ENCODE data around the gene GGPS1.

DNA sequence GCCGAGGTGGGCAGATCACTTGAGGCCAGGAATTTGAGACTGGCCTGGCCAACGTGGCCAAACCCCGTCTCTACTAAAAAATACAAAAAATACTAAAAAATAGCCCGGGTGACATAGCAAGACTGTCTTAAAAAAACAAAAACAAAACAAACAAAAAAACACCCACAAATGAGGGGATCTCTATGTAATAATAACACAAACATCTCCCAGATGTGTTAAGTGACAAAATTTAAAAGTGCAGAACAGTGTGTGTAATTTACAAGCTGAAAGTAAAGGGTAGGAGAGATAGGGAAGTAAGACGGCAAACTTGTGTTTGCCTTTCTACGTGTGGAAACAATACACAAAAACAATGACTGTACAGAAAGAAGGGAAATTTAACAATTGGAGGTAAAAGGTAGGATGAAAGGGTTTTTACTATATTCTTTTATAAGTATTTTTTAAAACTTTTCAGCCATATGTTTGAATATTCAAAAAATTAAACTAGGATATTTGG lies 36.7 kb upstream of the GGPS1 start:
- TF ChIP-seq CTCF (IDR thresholded peaks at IDR 0.05) (no peak), ZFX (IDR thresholded peaks at IDR 0.05; ENCODE audit: borderline replicate concordance) (no peak)
